ENCODE data around the gene FAM78A.

Gene FAM78A

DNA sequence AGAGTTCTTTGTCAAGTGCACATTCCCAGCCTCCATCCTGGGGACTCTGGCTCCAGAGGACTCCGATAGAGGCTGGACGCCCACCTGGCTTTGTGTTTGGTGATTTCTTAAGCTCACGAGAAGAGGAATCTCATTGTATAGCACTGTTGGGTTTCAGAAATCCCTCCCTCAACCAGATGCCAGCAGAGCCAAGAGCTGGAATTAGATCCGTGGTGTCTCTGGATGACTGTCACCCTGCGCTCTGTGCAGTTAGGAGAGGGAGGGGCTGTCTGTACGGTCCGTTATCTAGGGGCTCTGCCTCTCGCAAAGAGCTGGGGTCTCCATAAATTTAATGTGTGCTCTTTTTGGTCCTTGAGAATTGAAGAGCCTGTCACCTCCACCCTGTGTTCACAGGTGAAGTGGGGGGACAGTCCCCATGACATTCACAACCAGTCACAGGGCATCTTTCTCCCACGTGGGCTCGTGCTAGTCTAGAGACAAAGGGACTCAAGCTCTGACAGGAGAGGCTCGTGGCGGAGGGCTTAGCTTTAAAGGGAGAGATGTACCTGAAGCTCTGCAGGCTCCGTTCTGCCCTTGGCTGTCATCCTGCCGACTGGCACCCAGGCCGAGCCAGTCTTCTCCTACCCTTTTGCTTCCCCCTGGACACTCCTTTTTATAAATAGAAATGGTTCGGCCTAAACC lies 41.4 kb downstream of the FAM78A start:
- no peak overlapping the region for H3K4me2 ChIP-seq (ENCODE audit: low read length)
- no peak overlapping the region for H2BK120ac ChIP-seq (ENCODE audit: insufficient read depth, low read length, poor library complexity)
- H3K27me3 ChIP-seq (ENCODE audit: insufficient read depth, low read length), result no peaks in the 10 kb centered on the region
- no peak overlapping the region for H4K12ac ChIP-seq (ENCODE audit: low read depth, low read length)
- peaks cover 2% of the 10 kb centered on the region for H3K9me3 ChIP-seq (ENCODE audit: insufficient read depth, low read depth, low read length)
- H2BK5ac ChIP-seq (ENCODE audit: low read depth, low read length, poor library complexity), result no peak overlapping the region
- H3K18ac ChIP-seq (ENCODE audit: low read length), result no peak overlapping the region
- H3K23ac ChIP-seq (ENCODE audit: low read length), result no peak overlapping the region
- H3K79me1 ChIP-seq (ENCODE audit: low read length), result no peaks in the 10 kb centered on the region
- H2AFZ ChIP-seq (ENCODE audit: insufficient read depth, low read length, poor library complexity), result no peak overlapping the region
- H3K9ac ChIP-seq (ENCODE audit: low read length), result no peak overlapping the region
- H4K91ac ChIP-seq (ENCODE audit: low read depth, low read length), result no peak overlapping the region
- DNase-seq, result no peak
- H3K4ac ChIP-seq (ENCODE audit: low read depth, low read length), result no peak overlapping the region
- no CpG with 5 or more reads among the region's 16 CpGs for WGBS (ENCODE audit: extremely low coverage, insufficient coverage, insufficient read length)
- H3K4me3 ChIP-seq (ENCODE audit: low read depth, low read length), result no peak overlapping the region
- H3K36me3 ChIP-seq (ENCODE audit: control insufficient read depth in 1 of 2, insufficient read depth in 2 of 2, low read length in 2 of 2), result peaks cover 36 to 45% of the 10 kb centered on the region in 2 experiments
- H4K8ac ChIP-seq (ENCODE audit: low read depth, low read length), result no peak overlapping the region
- no peak overlapping the region for H2BK12ac ChIP-seq (ENCODE audit: low read length)
- no peak overlapping the region for H3K14ac ChIP-seq (ENCODE audit: low read length)
- no peak overlapping the region for H3K27ac ChIP-seq (ENCODE audit: low read depth, low read length)
- no peak overlapping the region for H2AK5ac ChIP-seq (ENCODE audit: low read length)
- H3K79me2 ChIP-seq (ENCODE audit: control insufficient read depth, insufficient read depth, low read length, poor library complexity), result no peaks in the 10 kb centered on the region
- H3K4me1 ChIP-seq (ENCODE audit: control insufficient read depth in 1 of 2, insufficient read depth in 2 of 2, low read length in 2 of 2), result peaks cover 10 to 19% of the 10 kb centered on the region in 2 experiments

DNA sequence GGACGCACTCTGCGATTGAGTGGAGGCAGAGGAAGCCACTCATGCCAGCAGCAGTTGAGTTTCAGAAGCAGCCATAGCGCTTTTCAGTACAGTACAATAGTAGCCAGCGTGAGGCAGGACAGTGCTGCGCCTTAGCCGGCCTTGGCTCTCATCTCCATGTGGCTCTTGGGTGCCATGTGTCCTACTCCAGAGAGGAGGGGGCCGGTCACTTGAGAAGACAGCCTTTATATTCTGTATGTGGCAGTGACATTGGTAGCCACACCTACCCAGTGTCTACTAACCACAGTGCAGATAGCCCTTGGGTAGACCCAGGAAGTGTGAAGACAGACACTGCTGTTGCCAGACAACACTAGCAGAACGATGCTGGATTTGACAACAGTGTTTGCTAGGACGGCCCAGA lies 42.3 kb downstream of the FAM78A start:
- Histone ChIP-seq H3K79me2 (ENCODE audit: control insufficient read depth, insufficient read depth, low read length, poor library complexity) (no peaks in the 10 kb centered on the region), H3K27ac (ENCODE audit: low read depth, low read length) (no peak overlapping the region), H3K79me1 (ENCODE audit: low read length) (no peaks in the 10 kb centered on the region), H4K12ac (ENCODE audit: low read depth, low read length) (no peak overlapping the region), H3K23ac (ENCODE audit: low read length) (no peak overlapping the region), H2BK5ac (ENCODE audit: low read depth, low read length, poor library complexity) (no peak overlapping the region), H2AK5ac (ENCODE audit: low read length) (no peak overlapping the region), H3K9me3 (ENCODE audit: insufficient read depth, low read depth, low read length) (no peaks in the 10 kb centered on the region), H2BK12ac (ENCODE audit: low read length) (no peak overlapping the region), H3K14ac (ENCODE audit: low read length) (no peak overlapping the region), H3K4ac (ENCODE audit: low read depth, low read length) (no peak overlapping the region), H3K27me3 (ENCODE audit: insufficient read depth, low read length) (no peaks in the 10 kb centered on the region), H3K18ac (ENCODE audit: low read length) (no peak overlapping the region), H4K8ac (ENCODE audit: low read depth, low read length) (no peak overlapping the region), H3K4me3 (ENCODE audit: low read depth, low read length) (no peak overlapping the region), H2AFZ (ENCODE audit: insufficient read depth, low read length, poor library complexity) (no peak overlapping the region), H3K4me2 (ENCODE audit: low read length) (no peak overlapping the region), H3K4me1 (ENCODE audit: control insufficient read depth in 1 of 2, insufficient read depth in 2 of 2, low read length in 2 of 2) (peaks cover 8 to 12% of the 10 kb centered on the region in 2 experiments), H3K9ac (ENCODE audit: low read length) (no peak overlapping the region), H4K91ac (ENCODE audit: low read depth, low read length) (no peak overlapping the region), H2BK120ac (ENCODE audit: insufficient read depth, low read length, poor library complexity) (no peak overlapping the region), H3K36me3 (ENCODE audit: control insufficient read depth in 1 of 2, insufficient read depth in 2 of 2, low read length in 2 of 2) (peaks cover 40 to 49% of the 10 kb centered on the region in 2 experiments)
- WGBS (ENCODE audit: extremely low coverage, insufficient coverage, insufficient read length), result no CpG with 5 or more reads among the region's 9 CpGs
- no peak for DNase-seq

GRCh38 chr9:131233556-131233955 lies 42.8 kb downstream of the FAM78A start:
- H3K23ac ChIP-seq (ENCODE audit: low read length), result no peak overlapping the region
- H3K18ac ChIP-seq (ENCODE audit: low read length), result no peak overlapping the region
- H2AFZ ChIP-seq (ENCODE audit: insufficient read depth, low read length, poor library complexity), result no peak overlapping the region
- no peaks in the 10 kb centered on the region for H3K79me1 ChIP-seq (ENCODE audit: low read length)
- no peak overlapping the region for H4K12ac ChIP-seq (ENCODE audit: low read depth, low read length)
- no peak overlapping the region for H3K27ac ChIP-seq (ENCODE audit: low read depth, low read length)
- H4K91ac ChIP-seq (ENCODE audit: low read depth, low read length), result no peak overlapping the region
- no peak overlapping the region for H3K4ac ChIP-seq (ENCODE audit: low read depth, low read length)
- H3K27me3 ChIP-seq (ENCODE audit: insufficient read depth, low read length), result no peaks in the 10 kb centered on the region
- no peak overlapping the region for H3K4me2 ChIP-seq (ENCODE audit: low read length)
- H3K79me2 ChIP-seq (ENCODE audit: control insufficient read depth, insufficient read depth, low read length, poor library complexity), result no peaks in the 10 kb centered on the region
- DNase-seq, result no peak
- no peak overlapping the region for H2BK5ac ChIP-seq (ENCODE audit: low read depth, low read length, poor library complexity)
- H3K4me1 ChIP-seq (ENCODE audit: control insufficient read depth in 1 of 2, insufficient read depth in 2 of 2, low read length in 2 of 2), result peaks cover 8 to 9% of the 10 kb centered on the region in 2 experiments
- H3K9ac ChIP-seq (ENCODE audit: low read length), result no peak overlapping the region
- no CpG with 5 or more reads among the region's 11 CpGs for WGBS (ENCODE audit: extremely low coverage, insufficient coverage, insufficient read length)
- no peaks in the 10 kb centered on the region for H3K9me3 ChIP-seq (ENCODE audit: insufficient read depth, low read depth, low read length)
- H2BK12ac ChIP-seq (ENCODE audit: low read length), result no peak overlapping the region
- no peak overlapping the region for H4K8ac ChIP-seq (ENCODE audit: low read depth, low read length)
- H2BK120ac ChIP-seq (ENCODE audit: insufficient read depth, low read length, poor library complexity), result no peak overlapping the region
- no peak overlapping the region for H2AK5ac ChIP-seq (ENCODE audit: low read length)
- no peak overlapping the region for H3K14ac ChIP-seq (ENCODE audit: low read length)
- H3K36me3 ChIP-seq (ENCODE audit: control insufficient read depth in 1 of 2, insufficient read depth in 2 of 2, low read length in 2 of 2), result peaks cover 44 to 53% of the 10 kb centered on the region in 2 experiments
- no peak overlapping the region for H3K4me3 ChIP-seq (ENCODE audit: low read depth, low read length)

DNA sequence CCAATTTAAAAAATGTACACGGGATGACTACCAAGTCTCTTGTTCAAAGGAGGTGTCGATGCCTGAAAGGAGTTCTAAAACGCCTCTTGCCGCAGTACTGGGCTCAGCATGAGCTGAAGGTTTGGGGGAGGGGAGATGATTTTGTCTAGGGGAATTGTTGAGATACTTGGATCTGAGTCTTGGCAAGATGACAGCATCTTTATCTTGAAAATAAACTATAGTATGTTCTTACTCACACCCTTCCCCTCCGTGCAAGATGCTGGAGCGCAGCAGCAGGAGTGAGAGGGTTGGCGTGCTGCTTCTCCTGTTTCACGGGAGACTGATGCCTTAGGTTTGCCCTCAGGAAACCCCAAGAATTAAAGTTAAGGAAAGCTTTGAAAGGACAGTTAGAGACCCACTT lies 47.3 kb downstream of the FAM78A start:
- Histone ChIP-seq H2AFZ (ENCODE audit: insufficient read depth, low read length, poor library complexity) (no peak overlapping the region), H3K23ac (ENCODE audit: low read length) (no peak overlapping the region), H3K4ac (ENCODE audit: low read depth, low read length) (no peak overlapping the region), H4K91ac (ENCODE audit: low read depth, low read length) (no peak overlapping the region), H3K79me2 (ENCODE audit: control insufficient read depth, insufficient read depth, low read length, poor library complexity) (no peaks in the 10 kb centered on the region), H2BK5ac (ENCODE audit: low read depth, low read length, poor library complexity) (no peak overlapping the region), H3K9ac (ENCODE audit: low read length) (no peak overlapping the region), H4K12ac (ENCODE audit: low read depth, low read length) (no peak overlapping the region), H3K18ac (ENCODE audit: low read length) (no peak overlapping the region), H2BK120ac (ENCODE audit: insufficient read depth, low read length, poor library complexity) (no peak overlapping the region), H2BK12ac (ENCODE audit: low read length) (no peak overlapping the region), H3K4me1 (ENCODE audit: control insufficient read depth in 1 of 2, insufficient read depth in 2 of 2, low read length in 2 of 2) (no peaks in the 10 kb centered on the region), H4K8ac (ENCODE audit: low read depth, low read length) (no peak overlapping the region), H2AK5ac (ENCODE audit: low read length) (no peak overlapping the region), H3K4me3 (ENCODE audit: low read depth, low read length) (no peak overlapping the region), H3K36me3 (ENCODE audit: control insufficient read depth in 1 of 2, insufficient read depth in 2 of 2, low read length in 2 of 2) (peaks cover 40 to 45% of the 10 kb centered on the region in 2 experiments), H3K27ac (ENCODE audit: low read depth, low read length) (no peak overlapping the region), H3K79me1 (ENCODE audit: low read length) (no peaks in the 10 kb centered on the region), H3K9me3 (ENCODE audit: insufficient read depth, low read depth, low read length) (no peaks in the 10 kb centered on the region), H3K4me2 (ENCODE audit: low read length) (no peak overlapping the region), H3K14ac (ENCODE audit: low read length) (no peak overlapping the region), H3K27me3 (ENCODE audit: insufficient read depth, low read length) (no peaks in the 10 kb centered on the region)
- WGBS (ENCODE audit: extremely low coverage, insufficient coverage, insufficient read length), result no CpG with 5 or more reads among the region's 8 CpGs
- no peak for DNase-seq
